ENCODE measurements around the gene KRT25.

DNA sequence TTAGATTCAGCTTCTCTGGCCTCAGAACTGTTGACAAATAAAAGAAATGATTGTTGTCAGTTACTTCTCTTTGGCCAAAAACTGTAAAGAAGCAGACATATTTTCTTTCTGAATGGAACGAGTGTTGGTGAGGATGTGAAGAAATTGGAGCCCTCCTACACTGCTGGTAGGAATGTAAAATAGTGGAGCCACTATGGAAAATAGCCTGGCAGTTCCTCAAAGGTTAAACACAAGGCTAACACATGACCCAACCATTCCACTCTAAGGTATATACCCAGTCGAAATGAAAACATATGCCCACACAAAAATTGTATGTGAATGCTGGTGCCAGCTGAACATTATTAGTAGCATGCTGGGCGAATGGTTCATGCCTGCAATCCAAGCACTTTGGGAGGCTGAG lies 37.4 kb downstream of the KRT25 start:
- TF ChIP-seq CTCF (IDR thresholded peaks at IDR 0.05) (no peak), POLR2A (IDR thresholded peaks at IDR 0.05) (no peak)

Measured in lower leg skin (tissue), 3 donors.